HG03342 (cell line): ENCODE results near the gene SPTB.

Experiments
- ATAC-seq: cut with Tn5 transposase; IDR thresholded peaks from one replicate; pipeline ENCODE4 v1.9.1; 2021; ENCODE audit warnings: mild to moderate bottlenecking, moderate library complexity; ENCODE audit not compliant: unreplicated experiment

The SPTB gene

DNA sequence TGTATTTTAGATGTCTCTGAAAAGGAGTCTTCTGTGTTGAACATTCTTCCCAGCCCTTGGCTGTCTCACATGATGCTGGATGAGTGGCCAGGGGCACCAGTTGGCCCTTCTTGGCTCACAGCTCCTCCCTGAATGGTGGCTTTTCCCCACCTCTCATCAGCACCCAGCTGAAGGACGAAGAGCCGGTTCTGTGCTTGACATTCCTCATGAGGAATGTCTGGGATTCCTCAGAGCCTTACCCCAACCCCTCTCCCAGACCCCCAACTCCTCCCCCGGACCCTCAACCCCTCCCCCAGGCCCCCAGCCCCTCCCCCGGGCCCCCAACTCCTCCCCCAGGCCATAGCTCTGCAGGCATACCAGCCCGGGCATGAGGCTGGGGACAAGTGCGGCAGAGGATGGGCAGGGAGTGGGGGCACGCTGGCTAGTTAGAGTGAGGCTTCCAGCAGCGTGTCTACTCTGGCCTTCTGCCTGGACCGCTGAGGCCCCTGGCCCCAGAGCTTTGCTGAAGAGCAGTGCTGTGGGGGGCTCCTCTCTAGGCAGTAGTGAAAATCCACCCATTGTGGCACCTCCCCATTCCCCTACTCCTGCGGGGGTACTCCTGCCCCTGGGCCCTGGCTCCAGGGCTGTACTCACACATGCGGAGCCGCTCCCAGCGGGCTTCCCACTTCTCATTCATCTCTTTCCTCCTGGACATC, 111.2 kb downstream of the SPTB start:
- no peak for ATAC-seq

DNA sequence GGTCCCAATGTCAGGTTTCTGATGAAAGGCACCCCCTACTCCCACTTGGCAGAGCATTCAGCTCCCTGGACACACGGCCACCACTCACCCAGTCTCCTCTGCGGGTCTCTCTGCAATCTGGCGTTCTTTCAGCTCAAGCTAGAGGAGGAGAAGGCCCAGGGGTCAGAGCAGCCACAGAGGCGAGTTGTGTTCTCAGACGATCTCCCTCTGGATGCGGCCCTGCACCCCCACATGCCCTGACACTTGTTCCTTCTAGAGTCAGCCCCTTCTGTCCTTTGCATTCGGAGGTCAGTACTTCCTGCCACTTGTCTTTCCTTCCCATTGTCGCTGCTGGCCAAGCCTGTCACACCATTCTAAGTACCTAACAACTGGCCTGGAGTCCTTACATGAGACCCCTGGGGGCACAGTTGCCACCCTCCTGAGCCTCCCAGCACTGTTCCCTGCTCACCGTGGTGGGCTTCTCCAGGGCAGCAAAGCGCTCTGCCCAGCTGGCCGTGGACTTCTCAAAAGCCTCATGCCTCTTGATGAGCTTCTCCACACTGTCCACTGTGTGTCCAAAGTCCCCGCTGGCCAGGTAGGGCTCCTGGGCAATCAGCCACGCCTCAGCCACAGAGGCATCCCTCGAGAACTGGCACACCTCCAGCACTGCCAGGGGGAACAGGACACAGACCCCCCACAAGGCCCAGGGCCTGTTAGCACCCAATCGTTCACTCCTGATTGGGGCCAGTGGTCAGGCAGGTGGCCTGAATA, 112.3 kb downstream of the SPTB start:
- no peak for ATAC-seq

DNA sequence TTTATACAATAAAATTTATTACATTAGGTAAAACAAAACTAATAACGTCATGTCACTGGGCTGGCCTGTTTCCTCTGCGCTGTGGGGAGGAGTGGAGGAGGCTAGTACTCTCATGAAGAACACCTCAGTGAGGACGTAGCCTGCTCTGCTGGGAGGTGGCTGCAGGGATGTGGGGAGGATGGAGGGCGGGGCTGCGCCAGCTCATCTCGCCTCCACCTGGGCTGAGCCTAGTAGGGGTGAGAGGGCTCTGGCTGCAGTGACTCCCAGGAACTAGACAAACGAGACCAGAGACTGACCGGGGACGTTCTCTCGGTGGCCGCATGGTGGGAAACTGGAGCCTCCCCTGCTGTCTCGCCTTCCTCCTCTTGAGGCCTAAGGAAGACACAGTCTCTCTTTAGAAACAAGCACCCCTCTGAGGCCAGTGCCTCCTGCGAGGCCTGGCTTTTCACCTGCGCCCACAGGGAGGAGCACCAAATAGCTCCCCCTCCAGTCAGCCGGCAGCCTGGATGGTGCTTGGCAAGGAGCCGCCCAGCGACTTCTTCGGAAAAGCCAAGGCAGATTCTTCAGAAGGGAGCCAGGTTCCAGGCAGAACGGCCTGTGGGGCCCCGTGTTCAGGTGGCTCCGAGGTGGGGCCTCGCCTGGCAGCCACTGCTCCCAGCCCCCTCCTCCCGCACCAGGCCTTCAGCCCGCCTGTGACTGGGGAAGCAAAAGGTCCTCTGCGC, 113.1 kb downstream of the SPTB start:
- ATAC-seq, result no peak

DNA sequence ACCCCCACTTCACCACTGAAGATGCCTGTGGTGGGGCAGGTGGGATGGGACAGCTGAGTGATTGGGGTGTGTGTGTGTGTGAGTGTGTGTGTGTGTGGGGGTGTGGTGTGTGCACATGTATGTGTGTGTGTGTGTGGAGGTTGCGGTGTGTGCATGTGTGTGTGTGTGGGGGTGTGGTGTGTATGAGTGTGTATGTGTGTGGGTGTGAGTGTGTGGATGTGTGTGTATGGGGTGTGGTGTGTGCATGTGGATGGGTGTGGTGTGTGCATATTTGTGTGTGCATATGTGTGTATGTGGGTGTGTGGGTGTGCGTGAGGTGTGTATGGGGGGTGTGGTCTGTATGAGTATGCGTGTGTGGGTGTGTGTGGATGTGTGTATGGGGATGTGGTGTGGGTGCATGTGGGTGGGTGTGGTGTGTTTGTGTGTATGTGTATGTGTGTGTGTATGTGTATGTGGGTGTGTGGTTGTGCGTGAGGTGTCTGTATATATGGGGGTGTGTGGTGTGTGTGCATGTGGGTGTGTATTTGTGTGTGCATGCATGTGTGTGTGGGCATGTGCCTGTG, 113.9 kb downstream of the SPTB start:
- ATAC-seq, result no peak

DNA sequence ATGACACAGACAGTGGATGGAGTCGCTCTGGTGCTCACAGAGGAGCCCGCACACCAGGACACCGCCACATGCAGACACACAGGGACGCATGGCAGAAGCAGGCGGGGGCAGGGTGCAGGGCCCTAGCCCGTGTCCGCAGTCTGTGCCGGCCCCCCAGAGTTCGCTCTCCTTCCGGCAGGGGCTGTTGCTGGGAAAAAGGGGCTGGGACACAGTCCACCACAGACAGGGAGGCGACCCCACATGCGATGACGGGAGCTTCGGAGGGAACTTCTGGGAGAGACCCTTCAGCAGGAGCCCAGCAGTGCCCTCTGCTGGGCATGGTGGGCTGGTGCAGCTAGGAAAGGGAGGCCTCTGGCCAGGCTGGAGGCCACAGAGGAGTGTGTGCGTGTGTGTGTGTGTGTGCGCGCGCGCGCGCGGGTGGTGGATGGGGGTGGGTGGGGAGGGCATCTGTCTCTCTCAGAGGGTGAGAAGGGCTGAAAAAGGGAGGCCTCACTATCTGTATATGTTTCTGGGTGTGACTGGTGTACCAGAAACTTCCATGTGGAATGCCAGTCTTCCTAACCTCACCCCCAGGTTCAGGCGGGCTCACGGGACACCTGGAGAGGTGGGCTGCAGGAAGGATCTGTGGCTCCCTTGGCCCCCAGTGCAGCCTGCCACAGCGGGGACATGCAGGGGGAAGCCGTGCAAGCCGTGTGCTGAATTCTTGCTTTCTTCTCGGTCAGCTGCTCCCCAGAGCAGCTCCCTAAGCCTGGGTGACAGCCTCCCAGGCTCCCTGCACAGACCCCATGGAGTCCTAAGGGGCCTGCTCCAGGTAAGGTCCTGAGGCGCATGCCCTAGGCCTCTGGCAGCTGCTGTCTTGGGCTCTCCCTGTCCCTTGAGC, 114.8 kb downstream of the SPTB start:
- ATAC-seq, result peak; percentile 71

DNA sequence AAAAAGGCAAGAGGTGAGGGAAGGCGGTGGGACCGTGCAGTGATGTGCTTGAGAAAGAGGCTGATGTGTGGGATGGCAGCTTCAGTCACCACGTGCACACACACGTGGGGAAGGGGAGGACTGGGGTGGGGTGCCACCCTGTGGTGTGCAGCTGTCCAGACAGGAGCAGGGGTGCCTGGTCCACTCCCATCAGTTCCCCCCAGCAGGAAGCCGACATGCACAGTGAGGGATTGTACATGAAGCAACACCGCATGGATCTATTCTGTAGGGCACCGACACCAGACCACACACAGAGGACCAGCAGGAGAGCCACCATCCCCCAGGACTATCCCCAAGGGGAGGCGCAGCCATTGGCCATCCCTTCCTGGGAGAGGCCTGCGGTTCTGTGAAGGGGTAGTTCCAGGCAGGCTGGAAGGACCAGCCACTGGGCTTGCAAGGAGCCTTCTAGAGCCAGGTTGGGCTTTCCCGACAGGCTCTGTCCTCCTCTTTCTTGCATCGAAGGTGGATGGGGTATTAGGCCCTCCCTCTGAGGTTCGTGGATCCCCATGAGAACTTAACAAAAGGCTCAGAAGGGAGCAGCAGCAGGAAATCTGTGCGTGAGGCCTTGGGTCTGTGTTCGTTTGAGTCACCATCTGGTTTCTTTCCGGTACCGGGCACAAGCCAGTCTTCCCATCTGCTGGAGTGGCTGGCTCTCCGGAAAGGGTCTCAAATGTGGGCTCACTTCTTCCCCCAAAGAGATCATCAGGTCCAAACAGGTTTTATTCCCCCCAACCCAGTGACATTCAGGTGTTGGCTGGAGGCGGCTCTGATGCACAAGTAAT, 115.7 kb downstream of the SPTB start:
- no peak for ATAC-seq

DNA sequence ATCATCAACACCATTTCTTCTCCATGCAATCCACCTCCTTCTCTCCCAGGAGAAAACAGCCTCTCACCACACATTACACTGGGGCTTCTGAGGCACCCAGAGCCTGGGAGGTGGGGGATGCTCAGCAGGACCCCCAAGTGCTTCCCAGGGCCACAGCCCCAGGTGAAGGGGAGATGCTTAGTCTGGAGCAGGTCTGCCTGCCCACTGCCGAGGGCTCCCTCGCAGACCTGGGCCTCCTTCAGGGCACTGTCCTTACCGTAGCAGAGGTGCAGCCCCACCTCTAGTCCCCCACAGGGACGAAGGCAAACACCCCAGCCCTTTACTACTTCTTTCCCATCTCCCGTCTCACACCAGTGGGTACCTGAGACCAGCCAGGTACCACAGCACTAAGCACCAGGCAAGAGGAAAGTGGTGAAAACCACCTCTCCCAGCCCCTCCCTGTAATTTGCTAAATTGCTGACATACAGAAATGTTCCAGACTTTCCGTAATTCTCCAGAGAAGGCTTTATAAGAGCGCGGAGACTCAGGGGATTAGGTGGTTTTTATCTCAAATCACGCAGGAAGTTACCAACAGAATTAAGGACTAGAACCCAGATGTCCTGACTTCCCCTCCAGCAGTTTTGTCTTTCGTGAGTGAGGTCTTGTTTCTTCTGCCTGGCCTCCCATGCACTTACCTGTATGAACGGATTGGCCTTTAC, 116.5 kb downstream of the SPTB start:
- no peak for ATAC-seq

DNA sequence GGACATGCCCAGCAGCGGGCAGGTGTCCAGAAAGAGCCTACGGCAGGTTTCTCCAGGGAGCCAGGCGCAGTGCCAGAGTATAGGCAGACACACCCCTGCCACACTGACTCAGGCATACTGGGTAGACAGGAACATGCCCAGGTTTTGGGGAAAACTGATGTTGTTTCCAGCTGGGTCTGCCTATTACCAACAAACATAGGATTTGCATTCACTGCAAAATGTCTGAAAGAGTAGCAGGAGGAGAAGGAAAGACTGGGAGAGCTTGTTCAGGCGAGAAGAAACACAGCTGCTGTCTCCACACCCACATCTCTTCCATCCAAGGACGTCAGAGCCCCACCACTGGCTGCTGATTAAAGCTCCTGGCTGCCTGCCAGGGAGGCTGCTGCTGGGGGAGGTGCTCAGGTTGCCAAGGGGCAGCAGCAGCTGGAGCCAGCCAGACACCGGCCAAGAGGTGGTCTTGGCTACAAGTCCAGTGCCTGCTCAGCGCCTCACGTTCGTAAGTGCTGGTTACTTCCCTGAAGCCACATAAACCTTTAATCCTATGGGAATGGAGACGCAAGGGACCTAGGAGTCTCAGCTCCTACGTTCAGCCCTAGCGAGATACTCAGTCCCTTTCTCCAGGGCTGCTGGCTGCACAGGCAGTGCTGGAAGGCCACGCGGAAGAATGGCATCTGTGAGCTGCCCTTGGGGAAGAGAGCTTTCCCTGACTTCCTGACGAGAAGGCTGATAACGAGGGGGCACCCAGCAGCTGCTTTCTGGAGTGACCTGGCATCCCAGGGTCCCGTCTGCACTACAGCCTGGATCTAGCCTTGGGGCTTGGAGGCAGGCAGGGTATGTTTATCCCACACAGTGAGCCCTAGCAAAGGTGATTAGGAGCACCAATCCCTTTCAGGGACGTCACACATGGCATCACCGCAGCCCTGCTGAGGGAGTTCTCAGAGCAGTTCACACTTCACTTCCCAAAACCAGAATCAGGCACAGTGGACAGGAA, 117.4 kb downstream of the SPTB start:
- ATAC-seq, result no peak

DNA sequence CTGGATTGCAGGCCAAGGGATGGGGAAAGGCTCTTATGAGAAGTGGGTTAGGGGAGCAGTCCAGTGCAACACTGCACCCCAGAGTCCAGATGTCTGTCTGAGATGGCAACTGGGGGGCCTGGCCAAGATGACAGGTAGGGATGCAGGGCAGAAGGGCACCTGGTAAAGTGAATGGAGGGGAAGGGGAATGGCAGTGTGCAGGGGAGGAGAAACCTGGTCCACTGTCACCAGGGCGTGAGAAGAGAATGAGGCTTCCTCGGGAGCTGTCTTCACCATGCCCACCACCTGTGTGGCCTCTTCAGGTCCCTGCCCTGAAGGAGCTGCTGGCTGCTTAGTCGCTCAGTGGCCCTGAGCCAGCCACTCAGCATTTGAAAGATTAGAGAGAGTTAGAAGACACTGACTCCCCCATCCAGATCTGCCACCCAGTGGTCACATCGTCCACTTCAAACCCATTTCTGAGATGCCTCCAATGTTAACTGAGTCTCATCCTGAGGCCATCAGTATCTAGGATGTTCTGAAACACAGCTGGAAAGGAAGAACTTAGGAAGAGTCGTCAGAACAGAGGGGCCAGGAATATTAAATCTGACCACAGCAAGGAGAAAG, 118.2 kb downstream of the SPTB start:
- no peak for ATAC-seq

DNA sequence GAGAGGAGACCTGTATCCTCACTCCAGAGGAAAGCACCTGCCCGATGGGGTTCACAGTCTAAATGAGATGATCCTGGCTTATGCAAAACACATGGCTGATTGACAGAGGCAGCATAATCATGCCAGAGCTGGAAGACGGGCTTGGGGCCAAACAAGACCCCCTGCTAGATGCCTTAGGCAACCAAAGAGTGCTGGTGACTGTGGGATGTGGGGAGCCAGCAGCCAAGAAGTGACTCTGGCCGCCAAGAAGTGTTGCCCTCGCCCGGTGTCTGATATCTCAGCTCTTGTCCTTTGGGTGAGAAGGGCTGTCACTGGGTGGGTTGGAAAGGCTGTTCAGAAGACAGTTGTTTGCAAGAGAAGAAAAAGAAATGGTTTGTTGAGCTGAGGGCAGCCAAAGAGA, 118.8 kb downstream of the SPTB start:
- no peak for ATAC-seq

DNA sequence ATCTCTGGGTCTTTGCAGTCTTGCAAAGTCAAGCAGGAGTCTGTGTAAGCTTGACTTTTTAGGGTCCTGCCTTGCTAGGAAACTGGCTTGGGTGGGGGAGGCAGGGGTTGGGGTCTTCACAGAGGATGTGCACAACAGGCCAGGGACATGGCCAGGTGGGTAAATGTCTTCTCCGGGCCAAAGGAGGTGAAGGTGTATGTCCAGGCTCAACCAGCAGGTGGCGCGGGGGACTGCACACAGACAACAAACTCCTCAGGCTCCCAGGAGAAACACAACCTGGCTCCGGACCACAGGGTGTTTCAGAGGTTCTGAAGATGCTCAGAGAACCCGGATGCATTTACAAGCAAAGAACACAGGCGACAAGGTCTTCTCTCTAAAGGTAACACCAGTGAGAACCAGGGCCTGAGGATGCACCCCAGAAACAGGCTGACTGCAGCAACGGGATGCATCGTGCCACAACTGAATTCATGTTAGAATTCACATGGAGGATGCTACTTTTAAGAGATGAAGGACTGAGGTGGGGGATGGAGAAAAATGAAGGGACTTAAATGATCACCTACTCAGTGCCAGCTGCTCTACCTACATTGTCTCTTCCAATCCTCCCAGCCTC, 119.5 kb downstream of the SPTB start:
- ATAC-seq, result no peak

DNA sequence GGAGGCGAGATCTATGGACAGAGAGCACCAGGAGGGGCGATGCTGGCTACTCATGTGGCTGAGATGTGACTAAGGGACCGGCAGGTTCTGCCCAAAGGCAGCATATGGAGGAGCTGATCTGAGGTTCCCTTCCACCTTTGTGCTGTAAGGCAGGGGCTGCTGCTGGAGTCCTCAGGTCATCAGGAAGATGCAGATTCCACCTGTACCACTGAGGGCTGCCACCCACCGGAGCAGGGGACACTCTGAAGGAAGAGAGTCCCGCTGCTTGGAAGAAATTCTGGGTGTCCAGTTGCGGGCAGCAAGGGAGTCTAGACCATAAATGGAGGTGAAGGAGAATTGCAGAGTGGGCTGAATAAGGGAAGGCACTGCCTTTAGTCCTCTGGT, 120.2 kb downstream of the SPTB start:
- no peak for ATAC-seq

DNA sequence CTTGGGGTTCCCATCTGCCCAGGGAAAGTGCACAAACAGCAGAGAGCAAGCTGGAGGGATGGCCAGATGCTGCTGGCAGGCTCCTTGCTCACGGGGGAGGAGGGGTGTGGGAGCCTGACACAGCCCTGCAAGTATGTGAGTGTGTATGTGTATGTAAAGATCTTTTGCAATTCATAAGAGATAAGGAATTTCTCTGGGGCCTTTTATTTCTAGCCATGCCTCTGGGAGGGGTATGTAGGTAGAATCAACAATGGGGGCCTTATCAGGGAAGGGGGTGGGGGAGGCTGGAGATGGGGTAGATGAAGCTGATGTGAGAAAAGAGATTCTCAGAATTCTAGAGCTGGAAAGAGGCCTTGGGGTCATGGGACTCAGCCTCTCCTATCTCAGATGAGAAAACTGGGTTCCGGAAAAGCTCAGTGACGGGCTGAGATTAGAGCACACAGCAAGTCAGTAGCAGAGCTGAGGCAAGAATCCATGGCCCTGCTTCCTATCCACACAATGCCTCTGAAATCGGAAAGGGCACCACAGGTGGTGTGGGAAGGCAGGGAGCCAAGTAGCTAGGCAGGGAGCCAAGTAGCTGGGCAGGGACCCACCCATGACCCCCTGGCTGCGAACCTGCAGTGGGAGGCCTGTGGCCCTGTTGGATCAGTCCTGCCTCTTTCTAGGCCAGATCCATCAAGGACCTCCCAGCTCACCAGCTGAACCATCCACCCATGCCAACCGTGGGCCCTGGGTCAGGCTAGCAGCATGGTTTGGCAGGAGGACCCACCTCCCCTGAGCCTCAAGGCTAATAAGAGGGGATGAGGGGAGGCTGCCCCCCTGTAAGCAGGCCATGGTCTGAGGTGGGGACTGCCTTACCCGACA, 120.8 kb downstream of the SPTB start:
- no peak for ATAC-seq

DNA sequence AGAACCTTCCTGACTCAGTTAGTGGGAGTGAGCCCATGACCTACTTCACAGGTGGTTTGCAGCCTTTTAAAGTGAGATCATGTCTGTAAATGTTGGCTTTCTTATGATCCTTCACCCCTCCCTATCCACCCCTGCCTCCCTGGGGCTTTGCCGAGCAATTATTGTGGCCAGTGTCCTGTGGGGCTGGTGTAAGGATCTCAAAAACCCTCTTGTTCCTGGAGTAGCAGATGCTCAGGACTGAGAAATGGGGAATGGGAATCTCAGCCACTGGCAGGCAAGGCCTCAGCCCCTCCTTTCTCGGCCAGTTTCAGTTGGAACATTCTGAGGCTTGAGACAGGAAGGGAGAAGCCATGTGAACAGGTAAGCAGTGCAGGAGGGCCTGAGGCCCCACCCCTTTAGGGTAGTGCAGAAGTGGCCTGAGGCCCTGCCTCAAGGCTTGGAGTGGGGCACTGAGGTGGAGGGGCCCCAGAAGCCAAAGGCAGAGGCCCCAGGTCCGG, 121.6 kb downstream of the SPTB start:
- no peak for ATAC-seq

DNA sequence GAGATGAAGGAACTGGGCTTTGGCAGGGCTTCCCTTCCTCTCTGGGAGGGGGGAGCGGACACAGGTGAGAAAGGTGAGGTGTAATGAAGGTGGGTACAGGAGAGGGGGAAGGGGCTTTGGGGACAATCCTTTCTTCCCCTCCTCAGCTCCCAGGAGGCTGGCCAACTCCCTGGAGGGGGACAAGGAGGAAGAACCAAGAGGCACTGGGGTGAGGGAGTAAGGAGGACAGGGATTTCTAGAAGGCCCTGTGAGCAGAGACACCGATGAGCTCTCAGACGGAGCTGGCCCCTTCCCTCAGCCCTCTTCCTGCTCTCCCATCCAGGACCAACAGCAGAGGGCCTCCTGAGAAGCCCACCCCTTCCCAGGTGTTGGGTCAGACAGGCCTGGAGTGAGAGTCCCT, 122.1 kb downstream of the SPTB start:
- ATAC-seq, result no peak

DNA sequence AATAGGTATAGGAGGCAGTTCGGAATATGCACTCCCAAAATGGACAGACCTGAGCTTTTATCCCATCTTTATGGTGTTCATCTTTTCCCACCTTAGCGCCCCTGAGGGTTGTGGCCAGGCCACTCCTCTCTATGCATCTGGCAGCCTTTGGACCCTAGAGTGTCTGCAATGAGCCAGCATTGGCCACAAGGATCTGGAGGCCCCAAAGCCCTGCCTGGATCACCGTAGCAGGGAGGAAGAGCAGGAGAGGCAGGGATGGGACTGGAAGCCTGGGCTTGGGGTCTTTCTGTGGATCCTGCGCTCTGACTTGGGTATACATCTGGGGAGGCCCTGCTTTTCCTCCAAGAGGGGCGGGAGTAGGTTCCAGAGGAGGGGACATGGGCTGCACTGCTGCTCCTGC, 123.0 kb downstream of the SPTB start:
- no peak for ATAC-seq
